T47D (cell line): ENCODE measurements around the gene SYNE1.
A peak's percentile ranks its signal among the peaks of the same experiment; 100 is the strongest.

Experiments used
- DNase-seq, 2 experiments: peaks; one replicate each; pipeline versions ENCODE4 v3.0.0 to v3.0.0-alpha.2; 2011 to 2012; ENCODE audit warnings: low read depth in 1 of 2, low spot score in 1 of 2
- JUND ChIP-seq: IDR thresholded peaks from 2 replicates; pipeline ENCODE4 v1.6.1; 2012; ENCODE audit warnings: low read depth
- in situ Hi-C: cut with HindIII; loops from 2 replicates; pipeline ENCODE4 v1.10.0; 2016; ENCODE audit warnings: low sequenced_read_pairs, low pct_unique_long_range_greater_than_20kb

The SYNE1 gene

GRCh38 chr6:152313542-152314482 lies 323.4 kb downstream of the SYNE1 start:
- no peak for DNase-seq
- no peak for TF ChIP-seq JUND
- in situ Hi-C loops = no loop called here

GRCh38 chr6:152312434-152312833 lies 324.7 kb downstream of the SYNE1 start:
- TF ChIP-seq JUND = no peak
- DNase-seq = no peak
- in situ Hi-C loops = no loop called here

DNA sequence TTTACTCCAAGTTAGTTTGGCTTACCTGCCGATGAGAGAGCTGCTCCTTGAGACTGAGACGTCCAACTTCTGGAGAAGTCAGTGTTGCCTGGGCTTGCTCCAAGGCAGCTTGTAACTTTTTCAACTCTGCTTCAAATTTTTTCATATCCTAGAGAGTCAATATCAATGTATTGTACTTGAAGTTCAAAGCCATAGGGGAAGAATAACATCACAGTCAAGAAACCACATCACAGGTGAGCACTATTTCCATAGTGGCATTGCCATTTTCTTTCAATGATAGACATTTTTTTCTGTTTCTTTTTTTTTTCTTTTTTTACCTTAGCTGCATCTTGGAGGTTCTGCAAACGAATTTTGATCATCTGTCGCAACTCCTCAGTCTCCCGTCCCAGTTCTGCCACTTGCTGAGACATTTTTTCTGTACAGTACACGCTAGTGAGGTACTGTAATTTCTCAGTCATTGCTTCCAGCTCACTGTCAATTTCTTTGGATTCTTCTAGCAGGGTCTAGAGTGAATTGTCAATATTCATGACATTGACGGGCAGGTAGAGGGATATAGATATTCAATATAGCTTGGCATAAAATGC lies 326.7 kb downstream of the SYNE1 start:
- TF ChIP-seq JUND = no peak
- in situ Hi-C loops = no loop called here
- no peak for DNase-seq

DNA sequence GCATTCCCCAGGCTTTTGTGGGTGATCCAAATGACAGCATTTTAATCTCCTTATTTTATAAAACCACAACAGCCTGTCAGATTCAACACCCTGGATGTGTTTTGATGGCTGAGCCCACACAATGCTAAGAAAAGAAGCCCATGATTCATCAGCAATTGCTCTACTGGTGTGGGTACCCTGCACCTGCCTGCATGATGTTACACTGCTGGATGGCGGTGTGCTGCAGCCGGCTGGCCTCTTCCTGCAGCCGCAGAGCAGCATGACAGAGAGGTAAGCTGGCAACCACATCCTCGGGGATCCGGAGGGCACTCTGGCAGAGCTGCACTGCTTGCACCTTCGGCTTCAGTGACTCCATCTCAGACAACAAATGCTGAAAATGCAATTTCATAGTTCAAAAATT lies 327.5 kb downstream of the SYNE1 start:
- no peak for TF ChIP-seq JUND
- in situ Hi-C loops = no loop called here
- DNase-seq = no peak

GRCh38 chr6:152309006-152309405 lies 328.2 kb downstream of the SYNE1 start:
- no peak for DNase-seq
- TF ChIP-seq JUND = no peak
- in situ Hi-C loops = no loop called here

GRCh38 chr6:152308306-152308705 lies 328.9 kb downstream of the SYNE1 start:
- in situ Hi-C loops = no loop called here
- TF ChIP-seq JUND = no peak
- no peak for DNase-seq

- TF ChIP-seq JUND = no peak
- no peak for DNase-seq
- in situ Hi-C loops = no loop called here
Observed at GRCh38 chr6:152305672-152306071, 331.5 kb downstream of the SYNE1 start.

GRCh38 chr6:152301765-152302568 lies 335.2 kb downstream of the SYNE1 start:
- in situ Hi-C loops = no loop called here
- peak; percentile 36 to 87 for DNase-seq
- TF ChIP-seq JUND = no peak

DNA sequence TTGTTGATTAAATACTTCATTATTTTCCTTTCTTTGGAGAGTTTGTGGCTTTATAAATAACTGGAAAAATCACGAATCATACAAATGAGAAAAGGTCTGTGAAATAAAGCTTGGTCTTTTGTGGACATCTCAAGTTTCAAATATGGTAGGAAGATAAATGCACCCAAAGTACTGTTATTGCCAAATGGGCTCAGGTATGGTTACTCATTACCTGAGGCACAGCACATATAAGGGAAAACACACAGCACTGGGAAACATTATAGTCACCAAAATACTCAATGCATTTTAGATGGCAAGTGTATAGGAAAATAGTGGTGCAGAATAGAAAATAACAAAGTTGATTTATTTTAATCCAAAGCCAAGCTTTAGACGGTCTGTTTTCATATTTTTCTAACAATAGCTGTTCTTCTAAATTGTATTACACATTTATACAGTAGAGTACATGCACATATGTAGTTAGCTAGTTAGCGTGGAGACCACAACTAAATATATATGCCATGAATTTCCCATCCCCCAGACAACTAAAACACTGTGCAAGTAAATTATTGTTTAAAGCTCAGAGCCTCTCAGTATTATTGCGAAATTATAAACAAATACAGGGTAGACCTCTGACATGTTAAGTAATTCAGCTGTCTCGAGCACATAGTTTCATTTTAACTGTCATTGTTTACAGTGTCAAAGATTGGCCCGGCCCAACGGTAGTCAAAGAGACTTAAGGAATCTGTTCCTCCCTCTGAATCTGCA lies 336.0 kb downstream of the SYNE1 start:
- no peak for DNase-seq
- TF ChIP-seq JUND = no peak
- in situ Hi-C loops = no loop called here

GRCh38 chr6:152300517-152300916 lies 336.6 kb downstream of the SYNE1 start:
- no peak for TF ChIP-seq JUND
- in situ Hi-C loops = no loop called here
- DNase-seq = no peak

- TF ChIP-seq JUND = no peak
- no peak for DNase-seq
- in situ Hi-C loops = no loop called here
Observed at GRCh38 chr6:152298848-152299735, 338.1 kb downstream of the SYNE1 start.
